ENCODE data around the gene KCTD20. TPM values are rescaled to one million over a fixed set of nuclear protein-coding genes. Genes with fewer than 3 reads are reported as not detected.

The KCTD20 gene
- total RNA-seq, 4 donors from 2014 or later, result 32.4 to 55.3 (median 37.2) TPM

- no peak for TF ChIP-seq POLR2A (IDR thresholded peaks at IDR 0.05)
- no peak for TF ChIP-seq CTCF (IDR thresholded peaks at IDR 0.05)
- Histone ChIP-seq H3K9me3 (no peaks in the 10 kb centered on the region), H3K4me3 (replicated peaks in 1 of 3) (no peak overlapping the region), H3K4me1 (no peaks in the 10 kb centered on the region), H3K27me3 (no peaks in the 10 kb centered on the region), H3K27ac (no peak overlapping the region), H3K36me3 (peaks cover 4 to 15% of the 10 kb centered on the region in 2 donors)
- intact Hi-C loops (cut with DNase I), result no loop called here
- DNase-seq, result no peak
- 98% methylated on average over 5 of the region's 5 CpGs for WGBS, 2 donors
These were observed 82.1 kb downstream of the KCTD20 start for GRCh38 chr6:36524871-36525270.

GRCh38 chr6:36525346-36525745, 82.5 kb downstream of the KCTD20 start:
- no peaks in the 10 kb centered on the region for H3K9me3 ChIP-seq
- H3K27me3 ChIP-seq, result no peaks in the 10 kb centered on the region
- H3K27ac ChIP-seq, result no peak overlapping the region
- no peaks in the 10 kb centered on the region for H3K4me1 ChIP-seq
- 73 to 97% methylated on average over 2 of the region's 2 CpGs for WGBS, 2 donors
- intact Hi-C loops (cut with DNase I), result no loop called here
- TF ChIP-seq POLR2A (IDR thresholded peaks at IDR 0.05), result no peak
- no peak for TF ChIP-seq CTCF (IDR thresholded peaks at IDR 0.05)
- H3K4me3 ChIP-seq (replicated peaks in 1 of 3), result no peak overlapping the region
- DNase-seq, result no peak
- H3K36me3 ChIP-seq, result peaks cover 4 to 12% of the 10 kb centered on the region in 2 donors

GRCh38 chr6:36526066-36526465, 83.3 kb downstream of the KCTD20 start:
- Histone ChIP-seq H3K27me3 (no peaks in the 10 kb centered on the region), H3K36me3 (peaks cover 4 to 7% of the 10 kb centered on the region in 2 donors), H3K27ac (no peak overlapping the region), H3K9me3 (no peaks in the 10 kb centered on the region), H3K4me1 (no peaks in the 10 kb centered on the region), H3K4me3 (replicated peaks in 1 of 3) (no peak overlapping the region)
- 93 to 95% methylated on average over 2 of the region's 2 CpGs for WGBS, 2 donors
- TF ChIP-seq POLR2A (IDR thresholded peaks at IDR 0.05) (no peak), CTCF (IDR thresholded peaks at IDR 0.05) (no peak)
- no peak for DNase-seq
- intact Hi-C loops (cut with DNase I), result no loop called here

GRCh38 chr6:36533321-36533720, 90.5 kb downstream of the KCTD20 start:
- Histone ChIP-seq H3K27me3 (no peaks in the 10 kb centered on the region), H3K4me3 (replicated peaks in 1 of 3) (no peak overlapping the region), H3K4me1 (no peaks in the 10 kb centered on the region), H3K27ac (no peak overlapping the region), H3K36me3 (peaks cover 0 to 4% of the 10 kb centered on the region in 2 donors), H3K9me3 (no peaks in the 10 kb centered on the region)
- intact Hi-C loops (cut with DNase I), result no loop called here
- TF ChIP-seq POLR2A (IDR thresholded peaks at IDR 0.05) (no peak), CTCF (IDR thresholded peaks at IDR 0.05) (no peak)
- no peak for DNase-seq
- 79 to 85% methylated on average over 1 of the region's 1 CpG for WGBS, 2 donors

GRCh38 chr6:36536873-36537547, 94.2 kb downstream of the KCTD20 start:
- TF ChIP-seq POLR2A (IDR thresholded peaks at IDR 0.05), result no peak
- TF ChIP-seq CTCF (IDR thresholded peaks at IDR 0.05), result no peak
- Histone ChIP-seq H3K9me3 (no peaks in the 10 kb centered on the region), H3K36me3 (peaks cover 0 to 11% of the 10 kb centered on the region in 2 donors), H3K4me3 (replicated peaks in 1 of 3) (no peak overlapping the region), H3K4me1 (no peaks in the 10 kb centered on the region), H3K27me3 (no peaks in the 10 kb centered on the region), H3K27ac (no peak overlapping the region)
- intact Hi-C loops (cut with DNase I), result no loop called here
- 95 to 96% methylated on average over 3 of the region's 3 CpGs for WGBS, 2 donors
- no peak for DNase-seq

Measured in thyroid gland (tissue), 4 donors.